OCI-LY1 (cell line): Measurements from ENCODE around the gene HSF4.

ENCODE experiments used
- H2AFZ ChIP-seq: fragments of 200-600 bp; sonication (generic), shearing (Covaris generic); 2 replicates; pipeline ENCODE4 v1.6.0; 2014; ENCODE audit warnings: antibody characterized with exemption, mild to moderate bottlenecking, low read length
- H3F3A ChIP-seq: fragments of 200-600 bp; sonication (generic), shearing (Covaris generic); 2 replicates; pipeline ENCODE4 v1.6.0; 2014; ENCODE audit warnings: mild to moderate bottlenecking, antibody characterized with exemption, low read length, moderate library complexity; ENCODE audit not compliant: insufficient read depth
- H3K27ac ChIP-seq: fragments of 200-600 bp; sonication (generic); 2 replicates; pipeline ENCODE4 v1.5.1; 2014; ENCODE audit warnings: low read length, mixed run types, mild to moderate bottlenecking, low read depth; ENCODE audit not compliant: poor library complexity, severe bottlenecking
- H3K27me3 ChIP-seq: fragments of 200-600 bp; sonication (generic); 2 replicates; pipeline ENCODE4 v1.6.0; 2014; ENCODE audit warnings: antibody characterized with exemption, mild to moderate bottlenecking, low read length, moderate library complexity; ENCODE audit not compliant: insufficient read depth
- H3K36me3 ChIP-seq: fragments of 200-600 bp; sonication (generic); 2 replicates; pipeline ENCODE4 v1.6.1; 2014; ENCODE audit warnings: mild to moderate bottlenecking, antibody characterized with exemption, low read length, moderate library complexity, mixed read lengths; ENCODE audit not compliant: insufficient read depth
- H3K4me1 ChIP-seq: fragments of 200-600 bp; sonication (generic); 2 replicates; pipeline ENCODE4 v1.5.1; 2014; ENCODE audit warnings: mild to moderate bottlenecking, low read length, moderate library complexity; ENCODE audit not compliant: insufficient read depth, severe bottlenecking
- H3K4me2 ChIP-seq: fragments of 200-600 bp; sonication (generic), shearing (Covaris generic); 2 replicates; pipeline ENCODE4 v1.6.1; 2014; ENCODE audit warnings: low read length
- H3K4me3 ChIP-seq: fragments of 200-600 bp; sonication (generic); 2 replicates; pipeline ENCODE4 v1.5.1; 2014; ENCODE audit warnings: low read length, low read depth, mild to moderate bottlenecking, mixed read lengths; ENCODE audit not compliant: poor library complexity, severe bottlenecking
- H3K79me2 ChIP-seq: fragments of 200-600 bp; shearing (Covaris generic); 2 replicates; pipeline ENCODE4 v1.6.1; 2016; ENCODE audit warnings: mixed run types, low read length, mixed read lengths; ENCODE audit not compliant: insufficient read depth
- H3K9ac ChIP-seq: fragments of 200-600 bp; sonication (generic), shearing (Covaris generic); 2 replicates; pipeline ENCODE4 v1.6.1; 2014; ENCODE audit warnings: mild to moderate bottlenecking, low read length, mixed read lengths
- H3K9me2 ChIP-seq: fragments of 200-600 bp; sonication (generic), shearing (Covaris generic); 2 replicates; pipeline ENCODE4 v1.6.1; 2014; ENCODE audit warnings: low read depth, mild to moderate bottlenecking, low read length, mixed read lengths
- H3K9me3 ChIP-seq: fragments of 200-600 bp; shearing (Covaris generic); 2 replicates; pipeline ENCODE4 v1.6.1; 2014; ENCODE audit warnings: low read length, mixed read lengths
- H4K20me1 ChIP-seq: fragments of 200-600 bp; sonication (generic), shearing (Covaris generic); 2 replicates; pipeline ENCODE4 v1.6.0; 2016; ENCODE audit warnings: mild to moderate bottlenecking, low read length; ENCODE audit not compliant: insufficient read depth
- CTCF ChIP-seq: fragments of 200-600 bp; sonication (generic), shearing (Covaris generic); IDR thresholded peaks from 2 replicates; pipeline ENCODE4 v1.5.1; 2017; ENCODE audit warnings: mild to moderate bottlenecking, antibody characterized with exemption, low read length, moderate library complexity, mixed read lengths
- EZH2 ChIP-seq: fragments of 200-600 bp; sonication (generic), shearing (Covaris generic); IDR thresholded peaks from 2 replicates; pipeline ENCODE4 v1.8.0; 2017; ENCODE audit warnings: borderline replicate concordance, mixed run types, mild to moderate bottlenecking, antibody characterized with exemption, low read length, moderate library complexity, mixed read lengths

HSF4 gene

GRCh38 chr16:67144943-67145342, 19.6 kb upstream of the HSF4 start:
- H3K9me2 ChIP-seq, result no peaks in the 10 kb centered on the region
- no peak overlapping the region for H2AFZ ChIP-seq
- H3K36me3 ChIP-seq, result peaks cover 82% of the 10 kb centered on the region
- no peak overlapping the region for H3K27ac ChIP-seq
- no peak for TF ChIP-seq CTCF
- TF ChIP-seq EZH2, result no peak
- no peaks in the 10 kb centered on the region for H3K9me3 ChIP-seq
- no peak overlapping the region for H3K4me3 ChIP-seq
- no peak overlapping the region for H3K4me2 ChIP-seq
- no peak overlapping the region for H3K9ac ChIP-seq
- H3K27me3 ChIP-seq, result no peaks in the 10 kb centered on the region
- H3K4me1 ChIP-seq, result no peaks in the 10 kb centered on the region
- no peaks in the 10 kb centered on the region for H4K20me1 ChIP-seq
- H3F3A ChIP-seq, result no peaks in the 10 kb centered on the region
- H3K79me2 ChIP-seq, result no peaks in the 10 kb centered on the region

- no peaks in the 10 kb centered on the region for H3K79me2 ChIP-seq
- H3K27me3 ChIP-seq, result no peaks in the 10 kb centered on the region
- H3K9ac ChIP-seq, result no peak overlapping the region
Measured at GRCh38 chr16:67145746-67146145, 18.8 kb upstream of the HSF4 start.

GRCh38 chr16:67146523-67147357, 17.8 kb upstream of the HSF4 start:
- H3K9me3 ChIP-seq, result no peaks in the 10 kb centered on the region
- H3K79me2 ChIP-seq, result no peaks in the 10 kb centered on the region
- no peak overlapping the region for H3K4me2 ChIP-seq
- no peaks in the 10 kb centered on the region for H4K20me1 ChIP-seq
- no peaks in the 10 kb centered on the region for H3K9me2 ChIP-seq
- H3K27ac ChIP-seq, result no peak overlapping the region
- H2AFZ ChIP-seq, result no peak overlapping the region
- no peak overlapping the region for H3K9ac ChIP-seq
- H3K27me3 ChIP-seq, result no peaks in the 10 kb centered on the region
- no peak overlapping the region for H3K4me3 ChIP-seq
- TF ChIP-seq CTCF (peak; percentile 5; the same call in 1 of the 2 replicates), EZH2 (no peak)
- H3F3A ChIP-seq, result no peaks in the 10 kb centered on the region
- peaks cover 64% of the 10 kb centered on the region for H3K36me3 ChIP-seq
- H3K4me1 ChIP-seq, result peaks cover 5% of the 10 kb centered on the region

More at GRCh38 chr16:67145746-67146145, 18.8 kb upstream of the HSF4 start:
- no peaks in the 10 kb centered on the region for H3F3A ChIP-seq
- peaks cover 5% of the 10 kb centered on the region for H3K4me1 ChIP-seq
- peaks cover 74% of the 10 kb centered on the region for H3K36me3 ChIP-seq
- no peak overlapping the region for H3K4me3 ChIP-seq
- no peaks in the 10 kb centered on the region for H3K9me2 ChIP-seq
- no peak for TF ChIP-seq EZH2
- no peak for TF ChIP-seq CTCF
- no peak overlapping the region for H2AFZ ChIP-seq
- no peaks in the 10 kb centered on the region for H3K9me3 ChIP-seq
- H4K20me1 ChIP-seq, result no peaks in the 10 kb centered on the region
- no peak overlapping the region for H3K27ac ChIP-seq
- H3K4me2 ChIP-seq, result no peak overlapping the region
